Brain microvascular endothelial cell (primary cell): ENCODE measurements around the gene CDH13.
A peak's percentile ranks its signal among the peaks of the same experiment; 100 is the strongest.

Source experiments
- DNase-seq: peaks from one replicate; pipeline ENCODE4 v3.0.0-alpha.2; 2020
- H3K27ac ChIP-seq: fragments of 250-450 bp; sonication (Bioruptor Pico); 2 replicates; pipeline ENCODE4 v1.5.1; 2020; ENCODE audit warnings: mild to moderate bottlenecking, moderate library complexity
- H3K27me3 ChIP-seq: fragments of 250-450 bp; sonication (Bioruptor Pico); replicated peaks from 2 replicates; pipeline ENCODE4 v1.5.1; 2020; ENCODE audit warnings: mild to moderate bottlenecking
- H3K36me3 ChIP-seq: fragments of 250-450 bp; sonication (Bioruptor Pico); replicated peaks from 2 replicates; pipeline ENCODE4 v1.5.1; 2020; ENCODE audit warnings: mild to moderate bottlenecking
- H3K4me3 ChIP-seq: 2 replicates; pipeline ENCODE4 v1.5.1; 2011; ENCODE audit warnings: low read depth, mild to moderate bottlenecking, control low read depth, low read length, moderate library complexity
- in situ Hi-C: cut with HindIII; loops from 2 replicates; pipeline ENCODE4 v1.10.0; 2017; ENCODE audit warnings: low sequenced_read_pairs, low pct_ligation_motif_present
- TF ChIP-seq, protein P1 (sequence below): IDR thresholded peaks from 2 replicates; pipeline ENCODE4 v1.5.1; 2011; ENCODE audit warnings: low read depth, mild to moderate bottlenecking, moderate library complexity, low read length, control low read depth, inconsistent platforms; ENCODE audit errors: missing control alignments

CDH13 gene

GRCh38 chr16:82751020-82751419 lies 124.3 kb downstream of the CDH13 start:
- in situ Hi-C loops, result no loop called here
- H3K27me3 ChIP-seq, result no peaks in the 10 kb centered on the region
- no peaks in the 10 kb centered on the region for H3K36me3 ChIP-seq
- no peak overlapping the region for H3K4me3 ChIP-seq
- H3K27ac ChIP-seq, result no peak overlapping the region
- no peak for DNase-seq
- TF ChIP-seq, protein P1, sequence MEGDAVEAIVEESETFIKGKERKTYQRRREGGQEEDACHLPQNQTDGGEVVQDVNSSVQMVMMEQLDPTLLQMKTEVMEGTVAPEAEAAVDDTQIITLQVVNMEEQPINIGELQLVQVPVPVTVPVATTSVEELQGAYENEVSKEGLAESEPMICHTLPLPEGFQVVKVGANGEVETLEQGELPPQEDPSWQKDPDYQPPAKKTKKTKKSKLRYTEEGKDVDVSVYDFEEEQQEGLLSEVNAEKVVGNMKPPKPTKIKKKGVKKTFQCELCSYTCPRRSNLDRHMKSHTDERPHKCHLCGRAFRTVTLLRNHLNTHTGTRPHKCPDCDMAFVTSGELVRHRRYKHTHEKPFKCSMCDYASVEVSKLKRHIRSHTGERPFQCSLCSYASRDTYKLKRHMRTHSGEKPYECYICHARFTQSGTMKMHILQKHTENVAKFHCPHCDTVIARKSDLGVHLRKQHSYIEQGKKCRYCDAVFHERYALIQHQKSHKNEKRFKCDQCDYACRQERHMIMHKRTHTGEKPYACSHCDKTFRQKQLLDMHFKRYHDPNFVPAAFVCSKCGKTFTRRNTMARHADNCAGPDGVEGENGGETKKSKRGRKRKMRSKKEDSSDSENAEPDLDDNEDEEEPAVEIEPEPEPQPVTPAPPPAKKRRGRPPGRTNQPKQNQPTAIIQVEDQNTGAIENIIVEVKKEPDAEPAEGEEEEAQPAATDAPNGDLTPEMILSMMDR, result no peak

DNA sequence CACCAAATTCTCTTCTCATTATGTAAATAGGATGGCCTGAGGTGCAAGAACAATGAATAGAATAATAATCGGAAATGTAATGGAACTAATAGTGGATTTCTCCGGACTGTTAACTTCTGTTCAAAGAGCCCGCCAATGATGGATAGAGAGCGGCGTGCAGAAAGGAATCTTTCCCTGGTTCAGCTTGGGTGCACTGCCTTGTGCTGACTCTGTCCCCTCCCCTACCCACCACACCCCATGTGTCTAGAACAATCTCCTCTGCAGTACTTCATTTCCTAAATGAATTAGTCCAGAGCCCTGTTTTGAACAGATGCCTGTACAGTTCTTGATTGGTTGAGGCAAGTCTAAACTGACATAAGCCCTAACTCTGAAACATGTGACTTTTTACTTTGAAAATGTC lies 125.4 kb downstream of the CDH13 start:
- in situ Hi-C loops, result no loop called here
- Histone ChIP-seq H3K27me3 (no peaks in the 10 kb centered on the region), H3K27ac (no peak overlapping the region), H3K36me3 (no peaks in the 10 kb centered on the region), H3K4me3 (no peak overlapping the region)
- TF ChIP-seq, protein P1, result no peak
- no peak for DNase-seq

- TF ChIP-seq, protein P1, result no peak
- Histone ChIP-seq H3K4me3 (no peak overlapping the region), H3K27me3 (no peaks in the 10 kb centered on the region), H3K36me3 (no peaks in the 10 kb centered on the region), H3K27ac (peak overlapping the region; percentile 26)
- in situ Hi-C loops, result no loop called here
- DNase-seq, result peak; percentile 57
Measured at GRCh38 chr16:82753821-82754220, 127.1 kb downstream of the CDH13 start.

GRCh38 chr16:82754716-82755513 lies 128.1 kb downstream of the CDH13 start:
- H3K4me3 ChIP-seq, result no peak overlapping the region
- DNase-seq, result no peak
- H3K36me3 ChIP-seq, result no peaks in the 10 kb centered on the region
- in situ Hi-C loops, result no loop called here
- TF ChIP-seq, protein P1, result no peak
- peak overlapping the region; percentile 55 for H3K27ac ChIP-seq
- H3K27me3 ChIP-seq, result no peaks in the 10 kb centered on the region

DNA sequence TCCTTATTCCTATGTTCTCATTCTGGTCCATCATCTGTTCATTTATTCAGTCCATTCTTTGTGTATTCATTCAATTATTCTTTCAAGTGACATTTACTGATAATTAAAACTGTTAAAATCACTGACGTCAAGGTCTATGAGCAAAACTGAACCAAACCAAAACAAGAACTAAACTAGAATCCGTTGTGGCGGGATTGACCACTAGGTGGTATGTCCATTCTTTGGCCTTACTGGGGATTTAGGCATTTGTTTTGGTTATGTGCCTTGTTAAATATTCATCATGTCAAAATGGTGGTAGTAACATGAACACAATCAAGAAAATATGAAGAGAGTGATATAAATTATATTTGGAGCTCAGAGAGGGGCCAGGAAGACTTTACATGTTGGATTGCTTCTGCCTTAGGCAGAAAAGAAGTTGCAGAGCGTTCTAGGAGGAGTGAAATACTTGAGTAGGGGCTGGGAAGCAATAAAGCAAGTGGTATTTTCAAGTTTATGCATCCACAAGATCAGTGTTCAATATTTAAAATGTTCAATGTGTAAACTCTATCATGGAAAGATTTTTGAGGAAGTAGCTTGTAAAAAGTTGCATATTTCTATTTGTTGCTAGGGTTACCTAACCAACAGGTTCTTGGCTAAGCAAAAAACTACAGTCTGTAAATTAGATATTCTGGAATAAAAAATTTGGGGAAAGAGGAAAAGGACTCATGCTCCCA lies 129.0 kb downstream of the CDH13 start:
- TF ChIP-seq, protein P1, result peak; percentile 49
- in situ Hi-C loops, result no loop called here
- peak overlapping the region; percentile 55 for H3K27ac ChIP-seq
- DNase-seq, result no peak
- no peak overlapping the region for H3K4me3 ChIP-seq
- H3K27me3 ChIP-seq, result no peaks in the 10 kb centered on the region
- H3K36me3 ChIP-seq, result no peaks in the 10 kb centered on the region
